ENCODE measurements around the gene AGXT2.
"Not testable (repeated sequence)": the region's sequence is repeated elsewhere in the genome, so short reads cannot be mapped to it uniquely, and the experiment has no call there.

The AGXT2 gene

GRCh38 chr5:35050541-35051126, 2.9 kb upstream of the AGXT2 start:
- no peak for DNase-seq (ENCODE audit: low spot score)

GRCh38 chr5:35048910-35049309, 1.2 kb upstream of the AGXT2 start:
- no peak for DNase-seq (ENCODE audit: low spot score)

- DNase-seq (ENCODE audit: low spot score) = no peak
Measured at GRCh38 chr5:35046774-35047173, 975 bp downstream of the AGXT2 start.

DNA sequence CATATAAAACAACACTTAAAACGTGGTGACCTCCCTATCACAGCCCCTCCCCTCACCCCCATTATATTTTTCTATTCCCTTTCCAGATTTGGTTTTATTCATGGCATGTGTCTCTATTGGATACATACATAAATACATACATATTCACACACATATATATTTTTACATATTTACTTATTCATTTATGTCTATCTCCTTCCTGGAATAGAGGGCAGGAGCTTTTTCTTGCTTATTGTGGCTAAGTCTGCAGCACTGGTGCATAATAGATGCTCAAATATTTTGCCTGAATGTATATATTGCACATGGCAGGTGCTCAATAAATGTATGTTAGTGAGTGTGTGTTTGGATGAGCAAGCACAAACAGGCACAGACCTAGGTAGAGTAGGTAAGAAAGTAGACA, 2.5 kb downstream of the AGXT2 start:
- DNase-seq (ENCODE audit: low spot score) = no peak

DNA sequence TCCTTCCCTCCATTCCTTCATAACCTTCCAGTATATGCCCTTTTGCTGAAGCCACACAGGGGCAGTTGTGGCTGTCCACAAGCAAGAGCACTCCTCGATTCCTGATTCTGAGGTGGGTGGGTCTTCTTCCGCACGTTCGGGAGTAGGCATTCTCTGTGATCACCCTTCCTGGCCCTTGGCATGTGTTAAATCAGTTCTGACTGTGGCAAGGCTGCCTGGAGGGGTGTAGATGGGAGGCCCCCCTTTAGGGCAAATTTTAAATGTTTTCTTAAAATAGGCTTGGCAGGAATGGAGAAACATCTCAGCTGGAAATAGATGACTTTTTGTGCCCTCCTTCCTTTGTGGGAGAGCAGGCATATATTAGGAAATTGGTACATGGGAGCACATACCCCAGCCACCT, 3.1 kb downstream of the AGXT2 start:
- DNase-seq (ENCODE audit: low spot score) = no peak

- DNase-seq (ENCODE audit: low spot score) = no peak
Measured at GRCh38 chr5:35042781-35043180, 5.0 kb downstream of the AGXT2 start.

- DNase-seq (ENCODE audit: low spot score) = no peak
Measured at GRCh38 chr5:35041261-35041660, 6.5 kb downstream of the AGXT2 start.

DNA sequence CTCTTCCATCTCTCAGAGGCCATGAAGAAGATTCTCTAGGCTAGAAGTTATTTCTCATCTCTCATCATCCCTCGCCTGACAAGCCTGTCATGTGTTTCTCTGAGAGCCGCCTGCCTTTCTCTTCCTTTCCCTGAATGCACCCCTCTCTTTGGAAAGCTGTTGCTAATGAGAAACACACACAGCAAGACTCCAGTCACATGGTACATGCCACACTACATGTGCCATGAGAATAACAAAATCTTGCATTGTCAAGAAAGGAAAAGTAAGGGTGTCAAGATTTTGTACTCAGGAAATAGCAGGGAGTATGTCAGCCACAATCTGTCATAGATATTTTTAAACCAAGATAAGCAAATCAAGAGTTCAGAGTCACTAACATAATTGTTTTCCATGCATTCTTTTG, 8.9 kb downstream of the AGXT2 start:
- DNase-seq (ENCODE audit: low spot score) = no peak

DNA sequence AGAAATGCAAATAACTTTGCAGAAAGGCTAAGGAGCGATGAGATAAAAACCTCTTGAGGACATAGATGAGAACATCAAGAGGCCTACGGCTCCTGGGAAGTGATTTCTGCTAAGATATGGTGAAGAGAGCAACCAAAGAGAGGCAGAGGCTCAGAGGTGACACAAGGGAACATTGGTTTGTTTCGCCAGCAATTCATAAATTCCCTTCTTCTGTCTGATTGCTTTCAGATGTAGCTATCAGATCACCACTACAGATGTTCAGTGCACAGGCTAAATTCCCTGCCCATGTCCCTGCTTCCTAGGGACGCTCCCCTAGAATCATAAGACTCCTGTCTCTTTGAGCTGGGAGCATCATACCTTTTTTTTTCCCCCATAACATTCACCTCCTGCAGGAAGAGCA, 11.2 kb downstream of the AGXT2 start:
- no peak for DNase-seq (ENCODE audit: low spot score)

DNA sequence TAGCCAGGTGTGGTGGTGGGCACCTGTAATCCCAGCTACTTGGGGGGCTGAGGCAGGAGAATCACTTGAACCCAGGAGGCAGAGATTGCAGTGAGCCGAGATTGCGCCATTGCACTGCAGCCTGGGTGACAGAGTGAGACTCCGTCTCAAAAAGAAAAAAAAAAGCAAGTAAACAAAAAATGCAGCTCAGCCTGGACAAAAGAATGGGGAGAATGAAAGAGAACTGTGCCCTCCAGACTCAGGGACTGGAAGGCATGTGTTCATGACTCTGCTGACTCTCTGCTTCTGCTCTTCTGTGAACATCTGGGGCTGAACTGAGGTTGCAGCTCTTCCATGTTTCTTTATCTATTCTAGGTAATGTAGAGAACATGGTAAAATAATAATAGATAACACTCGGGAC, 11.8 kb downstream of the AGXT2 start:
- not testable (repeated sequence) for DNase-seq (ENCODE audit: low spot score)

- no peak for DNase-seq (ENCODE audit: low spot score)
Measured at GRCh38 chr5:35035271-35035670, 12.5 kb downstream of the AGXT2 start.

GRCh38 chr5:35032356-35032755, 15.4 kb downstream of the AGXT2 start:
- no peak for DNase-seq (ENCODE audit: low spot score)

DNA sequence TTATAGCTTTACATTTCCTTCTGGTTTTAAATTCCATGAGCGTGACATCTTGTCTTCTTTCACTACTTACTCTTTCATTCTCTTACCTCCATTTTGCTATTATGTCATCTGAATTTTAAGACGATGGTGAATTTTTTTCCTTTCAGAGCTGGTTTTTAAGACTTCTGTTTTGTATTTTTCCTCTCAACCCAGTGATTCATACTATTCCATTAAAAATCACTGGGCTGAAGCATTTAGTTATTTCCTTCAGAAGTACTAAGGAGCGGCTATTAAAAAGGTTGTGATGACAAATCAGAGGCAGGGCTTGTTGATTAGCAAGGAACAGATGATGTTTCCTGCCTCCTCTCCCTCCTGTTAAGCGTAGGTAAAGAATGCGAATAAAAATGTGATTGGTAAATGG, 16.5 kb downstream of the AGXT2 start:
- no peak for DNase-seq (ENCODE audit: low spot score)

DNA sequence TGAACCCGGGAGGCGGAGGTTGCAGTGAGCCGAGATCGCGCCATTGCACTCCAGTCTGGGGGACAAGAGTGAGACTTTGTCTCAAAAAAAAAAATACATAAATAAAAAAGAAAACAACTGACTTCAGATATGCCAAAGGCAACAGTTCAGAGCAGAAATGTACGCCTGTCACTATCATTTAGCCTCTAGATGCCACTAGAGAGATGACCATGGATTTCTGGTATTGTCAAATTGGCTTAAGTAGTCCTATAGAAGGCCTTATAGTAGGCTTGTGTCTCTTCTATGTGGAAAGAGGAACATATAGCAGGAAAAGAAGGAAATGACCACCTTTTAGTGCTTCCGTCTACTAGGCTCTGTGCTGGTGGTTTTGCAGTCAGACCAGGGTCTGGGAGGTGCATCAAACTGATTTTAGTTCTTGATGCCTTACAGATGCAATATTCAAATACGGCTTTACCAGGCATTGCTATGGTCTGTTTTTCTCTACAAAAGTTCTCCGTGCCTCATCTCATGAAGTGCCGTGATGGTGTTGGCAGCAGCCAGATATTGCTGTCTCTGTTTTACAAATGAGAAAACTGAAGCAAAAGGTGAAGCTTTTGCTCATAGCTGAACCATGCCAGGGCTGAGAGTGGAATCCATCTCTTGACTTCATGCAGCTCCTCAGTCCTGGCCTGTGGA, 17.2 kb downstream of the AGXT2 start:
- no peak for DNase-seq (ENCODE audit: low spot score)

GRCh38 chr5:35029333-35029732, 18.4 kb downstream of the AGXT2 start:
- DNase-seq (ENCODE audit: low spot score) = no peak

DNA sequence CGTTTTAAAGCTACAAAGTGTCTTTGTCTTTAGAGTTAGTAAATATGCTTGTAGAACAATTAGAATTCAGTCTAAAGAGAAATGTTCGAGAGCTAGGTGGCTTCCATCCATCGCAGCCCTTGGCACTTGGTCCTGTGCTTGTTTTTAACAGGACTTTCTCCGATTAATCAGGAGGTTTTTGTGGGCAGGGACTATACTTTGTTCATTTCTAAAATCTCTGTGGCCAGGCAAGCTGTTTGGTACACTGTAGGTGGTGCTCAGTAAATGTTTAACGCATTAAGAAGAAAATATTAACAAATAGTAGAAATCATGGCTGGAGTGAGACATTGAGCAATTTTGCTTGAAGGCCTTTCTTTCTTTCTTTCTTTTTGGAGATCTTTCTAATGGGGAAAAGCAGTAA, 20.8 kb downstream of the AGXT2 start:
- DNase-seq (ENCODE audit: low spot score) = no peak

- no peak for DNase-seq (ENCODE audit: low spot score)
Measured at GRCh38 chr5:35026280-35026840, 21.4 kb downstream of the AGXT2 start.

- no peak for DNase-seq (ENCODE audit: low spot score)
Measured at GRCh38 chr5:35024911-35025510, 22.7 kb downstream of the AGXT2 start.

GRCh38 chr5:35023391-35024178, 24.2 kb downstream of the AGXT2 start:
- no peak for DNase-seq (ENCODE audit: low spot score)

GRCh38 chr5:35016174-35017051, 31.3 kb downstream of the AGXT2 start:
- DNase-seq (ENCODE audit: low spot score) = no peak

DNA sequence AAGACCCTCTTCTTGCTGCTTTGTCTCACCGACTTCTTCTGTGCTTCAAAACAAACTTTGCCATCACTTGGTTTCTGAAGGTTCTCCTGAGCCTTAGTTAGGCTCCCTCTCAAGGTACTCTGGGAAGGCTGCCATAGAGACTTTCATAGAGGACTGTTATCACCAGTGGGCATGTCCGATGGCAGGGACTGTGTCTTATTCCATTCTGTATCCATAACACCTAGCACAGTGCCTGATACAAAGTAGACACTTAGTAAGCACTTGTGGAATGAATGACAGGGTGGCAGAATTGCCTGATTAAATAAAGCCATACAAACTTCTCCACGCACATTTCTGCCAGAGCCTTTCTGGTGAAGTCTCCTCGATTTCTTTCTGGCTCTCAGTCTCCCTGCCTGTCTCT, 32.7 kb downstream of the AGXT2 start:
- no peak for DNase-seq (ENCODE audit: low spot score)

- DNase-seq (ENCODE audit: low spot score) = no peak
Measured at GRCh38 chr5:35012796-35013195, 35.0 kb downstream of the AGXT2 start.
